RKO (cell line): ENCODE results near the gene TNIP1.

Experiments used
- DNase-seq: peaks from one replicate; pipeline ENCODE4 v3.0.0-alpha.2; 2016; ENCODE audit warnings: low spot score

TNIP1 gene

DNA sequence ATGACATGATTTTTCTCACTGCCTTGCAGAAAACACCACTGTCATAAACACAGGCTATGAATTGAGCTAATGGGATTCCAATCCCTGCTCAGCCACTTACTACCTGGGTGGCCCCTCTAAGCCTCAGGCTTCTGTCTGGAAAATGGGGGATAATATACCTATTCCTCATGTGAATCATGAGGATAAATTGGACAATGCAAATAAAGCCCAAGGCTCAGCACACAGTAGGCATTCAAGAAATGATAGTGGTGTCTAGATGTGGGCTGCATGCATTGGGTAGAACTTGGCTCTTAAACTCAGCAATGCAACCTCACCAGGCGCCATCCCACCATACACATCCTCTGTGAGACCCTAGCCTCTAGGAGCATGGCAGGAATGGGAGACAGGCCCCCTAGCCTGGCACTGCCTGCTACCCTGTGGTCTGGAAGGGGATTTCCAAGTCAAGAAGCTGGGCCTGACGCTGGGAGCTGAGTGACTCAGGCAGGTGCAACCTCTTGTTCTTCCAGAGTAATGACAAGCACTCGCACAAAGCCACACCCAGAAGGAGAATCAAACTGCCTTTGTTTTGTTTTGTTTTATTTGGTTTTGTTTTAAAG is 2.3 kb upstream of the TNIP1 start:
- DNase-seq: no peak

DNA sequence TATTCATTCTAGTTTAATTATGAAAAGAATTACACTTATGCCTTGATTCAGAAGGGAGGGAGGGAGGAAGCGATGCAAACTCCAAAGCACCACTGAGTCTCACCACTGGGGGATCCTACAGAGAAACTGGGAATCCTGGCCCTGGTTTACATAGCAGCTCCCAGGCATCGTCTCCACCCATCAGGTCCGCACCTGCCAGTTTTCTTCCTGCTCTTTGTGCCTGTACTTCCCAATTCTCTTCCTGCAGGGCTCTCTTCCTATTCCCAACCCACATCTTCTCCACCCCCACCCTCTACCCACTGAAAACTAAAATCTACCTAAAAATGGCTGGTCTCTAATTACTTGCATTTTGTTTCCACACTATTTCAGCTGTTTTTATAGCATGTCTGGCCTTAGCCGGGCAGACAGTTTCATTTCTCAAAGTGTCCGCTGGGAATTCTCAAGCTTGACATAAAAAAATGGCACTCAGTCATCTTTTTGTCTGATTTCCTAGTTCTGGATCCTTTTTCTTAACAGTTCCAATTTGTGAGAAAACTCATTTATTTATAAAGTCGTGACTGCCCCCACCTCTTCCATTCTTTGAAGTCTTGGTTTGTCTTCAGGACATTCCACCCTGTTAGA is 1.6 kb upstream of the TNIP1 start:
- DNase-seq: peak; percentile 66

DNA sequence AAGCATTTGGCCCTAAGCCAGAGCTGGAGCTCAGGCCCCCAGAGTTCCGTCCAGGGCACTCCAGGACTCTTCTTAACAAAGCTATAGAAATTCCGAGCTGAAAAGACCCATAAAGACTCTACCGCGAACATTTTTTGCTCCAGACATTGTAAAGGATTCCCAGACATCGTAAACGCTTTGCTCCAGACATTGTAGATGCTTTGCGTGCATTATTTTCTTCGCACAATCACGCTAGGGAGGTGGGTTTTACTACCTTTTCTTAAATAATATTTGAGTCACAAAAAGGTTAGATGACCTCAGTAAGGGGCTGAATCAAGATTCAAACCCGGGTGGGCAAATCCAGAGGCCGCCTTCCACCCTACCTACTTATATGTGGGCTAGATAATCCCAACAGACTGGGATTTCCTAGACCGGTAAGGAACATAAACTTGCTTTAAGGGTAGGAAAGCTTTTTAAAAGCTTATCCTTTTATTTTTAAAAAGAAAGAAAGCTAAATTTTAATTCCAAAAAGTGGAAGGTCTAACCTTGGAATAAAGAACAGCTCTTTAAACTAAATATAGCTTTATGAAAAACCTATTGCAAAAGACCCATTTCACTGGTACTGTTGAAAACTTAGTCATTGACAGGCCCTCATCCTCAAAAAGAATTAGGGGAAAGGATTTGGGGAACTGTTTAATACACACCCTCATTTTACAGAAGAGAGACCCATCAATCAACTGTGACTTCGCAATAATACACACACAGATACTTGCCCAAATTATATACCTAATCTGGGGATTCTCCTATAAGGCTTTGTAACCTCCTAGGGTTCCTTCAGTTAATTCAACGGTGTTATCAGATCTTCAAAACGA is 822 bp upstream of the TNIP1 start:
- peak; percentile 63 for DNase-seq

DNA sequence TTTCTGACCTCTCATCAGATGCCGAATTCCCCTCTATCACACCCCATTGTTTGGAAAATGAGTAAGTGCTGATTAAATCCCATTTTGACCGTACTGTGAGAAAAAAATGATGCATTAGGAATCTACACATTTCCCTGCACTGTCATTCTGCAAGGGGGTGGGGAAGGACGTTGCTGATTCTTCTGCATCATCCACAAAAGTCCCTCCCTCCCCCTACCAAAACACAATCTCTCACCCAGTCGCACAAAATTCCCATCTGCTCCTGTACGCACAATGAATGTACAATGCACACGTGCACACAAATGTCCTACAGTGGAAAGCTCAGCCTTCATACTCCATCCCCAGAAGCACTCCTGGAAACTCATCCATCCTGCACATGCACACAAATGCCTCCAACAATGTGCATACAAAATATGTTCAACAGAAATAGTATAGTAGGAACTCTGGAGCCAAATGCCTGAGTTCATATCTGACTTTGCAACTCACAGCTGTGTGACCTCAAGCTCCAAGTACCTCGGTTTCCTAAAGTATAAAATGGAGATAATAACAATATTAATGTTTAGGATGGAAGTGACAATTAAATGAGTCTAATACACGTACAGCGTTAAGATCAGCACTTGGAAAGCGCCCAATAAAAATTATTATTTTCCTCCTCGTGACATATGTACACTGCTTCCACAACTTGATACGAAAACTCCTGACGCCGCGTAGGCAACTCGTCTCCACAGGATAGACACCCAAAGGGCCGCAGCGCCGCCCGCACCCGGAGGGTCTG is 809 bp downstream of the TNIP1 start:
- peak; percentile 91 for DNase-seq

DNA sequence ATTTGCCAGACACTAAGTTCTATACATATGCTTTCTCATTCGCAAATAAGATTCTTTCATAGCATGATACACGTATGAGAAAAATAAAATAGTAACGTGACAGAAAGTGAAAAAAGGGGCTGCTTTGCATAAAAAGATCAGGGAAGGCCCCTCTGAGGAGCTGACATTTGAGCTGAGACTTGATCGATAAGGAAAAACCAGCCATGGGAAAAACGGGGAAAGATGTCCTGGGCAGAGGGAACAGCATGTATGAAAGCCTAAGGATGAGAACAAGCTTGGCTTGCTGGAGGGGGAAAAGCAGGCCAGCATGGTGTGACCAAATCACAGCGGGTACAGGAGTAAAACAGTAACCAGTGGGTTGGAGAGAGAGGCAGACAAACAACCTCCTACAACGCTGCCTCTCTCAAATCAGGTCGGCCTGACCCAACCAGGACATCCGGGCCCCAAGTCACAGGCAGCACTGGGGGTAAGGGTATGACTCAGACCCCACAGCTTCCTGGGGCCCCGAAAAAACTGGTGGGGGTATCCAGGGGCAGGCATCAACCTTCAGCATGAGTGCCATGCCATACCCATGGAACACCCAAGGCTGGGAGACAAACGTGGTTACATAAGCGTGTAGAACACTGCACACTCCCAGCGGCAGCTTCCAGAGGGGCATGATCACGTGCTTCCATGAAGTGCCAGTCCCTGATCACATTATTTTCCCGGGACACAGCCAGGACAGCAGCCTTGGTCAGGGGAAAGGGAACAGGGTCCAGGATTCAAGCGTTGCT is 2.2 kb downstream of the TNIP1 start:
- peak; percentile 46 for DNase-seq

DNA sequence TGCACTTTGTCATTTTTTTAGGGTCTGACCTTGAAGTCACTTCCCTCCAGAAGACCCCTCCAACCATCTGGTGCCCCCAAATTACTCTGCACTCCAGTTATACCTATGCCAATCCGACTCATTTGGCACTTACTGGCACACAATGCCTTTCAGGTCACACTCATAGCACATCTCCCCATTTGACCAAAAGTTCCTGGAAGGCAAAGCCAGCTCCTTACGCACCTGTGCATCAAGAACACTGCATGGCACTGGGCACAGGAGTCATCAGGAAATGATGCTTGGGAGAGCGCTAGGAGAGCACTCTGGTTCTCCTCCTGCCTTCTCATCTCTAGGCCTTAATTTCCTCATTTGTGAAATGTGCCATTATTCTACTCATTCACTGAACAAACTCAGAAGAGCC is 2.9 kb downstream of the TNIP1 start:
- DNase-seq: no peak

DNA sequence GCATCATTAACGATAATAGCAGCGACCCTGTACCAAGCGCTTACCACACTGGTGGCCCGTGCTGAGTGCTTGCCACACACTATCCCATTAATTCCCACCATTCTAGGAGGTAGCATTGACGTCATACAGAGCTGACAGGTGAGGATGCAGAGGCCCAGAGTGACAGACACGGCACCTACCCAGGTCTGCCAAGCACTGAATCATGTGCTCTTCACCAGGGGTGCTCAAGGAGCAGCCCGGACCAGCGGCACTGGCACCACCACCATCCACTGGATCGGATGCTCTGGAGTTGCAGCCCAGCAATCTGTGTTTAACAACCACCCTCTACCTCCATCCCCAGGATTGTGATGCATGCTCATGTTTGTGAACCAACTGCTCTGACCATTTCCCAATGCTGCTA is 3.4 kb downstream of the TNIP1 start:
- no peak for DNase-seq

DNA sequence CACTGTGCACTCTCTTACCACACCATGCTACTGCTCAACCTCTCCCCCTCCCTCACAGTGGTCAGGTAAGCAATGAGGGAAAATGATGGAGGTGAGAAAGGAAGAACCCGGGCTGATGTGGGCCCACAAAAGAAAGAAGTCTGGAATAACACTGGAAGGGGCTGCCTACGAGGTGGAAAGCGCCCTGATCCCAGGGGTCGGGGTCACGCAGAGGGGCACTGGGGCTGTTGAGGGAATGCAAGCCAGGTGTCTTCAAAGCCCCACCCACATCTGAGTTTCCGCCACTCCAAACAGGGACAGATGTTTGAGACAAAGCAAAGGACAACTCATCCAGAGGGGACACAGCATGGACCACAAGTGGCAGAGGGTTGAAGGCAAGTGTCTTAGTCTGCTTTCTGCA is 4.2 kb downstream of the TNIP1 start:
- no peak for DNase-seq

DNA sequence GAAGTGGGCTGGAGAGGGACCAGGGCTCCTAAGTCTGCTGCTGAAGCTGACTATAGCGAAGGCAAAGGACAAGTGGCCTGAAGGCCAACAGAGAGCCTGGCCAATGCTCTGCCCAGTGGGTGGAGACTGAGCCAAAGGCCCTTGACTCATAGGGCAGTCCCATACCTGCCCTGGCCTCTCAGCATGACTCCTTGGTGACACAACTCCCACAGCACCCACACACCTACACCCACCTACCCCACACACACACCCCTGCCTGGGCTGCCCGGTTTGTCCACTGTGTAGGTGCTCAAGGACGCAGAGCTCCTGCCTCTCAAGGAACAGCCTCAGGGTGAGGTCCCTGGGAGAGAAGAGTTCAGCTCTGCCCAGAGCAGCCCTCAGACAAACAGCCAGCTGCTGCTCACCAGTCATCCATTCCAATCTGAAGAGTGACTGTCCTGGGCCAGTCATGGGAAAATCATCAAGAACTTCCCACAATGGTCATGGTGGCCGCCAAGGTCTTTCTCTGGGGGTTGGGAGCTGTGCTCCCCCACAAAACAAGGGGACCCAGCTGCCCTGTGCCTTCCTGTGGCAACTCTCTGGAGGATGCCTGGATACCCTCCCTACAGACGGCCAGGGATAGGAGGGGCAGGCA is 5.0 kb downstream of the TNIP1 start:
- DNase-seq: peak; percentile 61

DNA sequence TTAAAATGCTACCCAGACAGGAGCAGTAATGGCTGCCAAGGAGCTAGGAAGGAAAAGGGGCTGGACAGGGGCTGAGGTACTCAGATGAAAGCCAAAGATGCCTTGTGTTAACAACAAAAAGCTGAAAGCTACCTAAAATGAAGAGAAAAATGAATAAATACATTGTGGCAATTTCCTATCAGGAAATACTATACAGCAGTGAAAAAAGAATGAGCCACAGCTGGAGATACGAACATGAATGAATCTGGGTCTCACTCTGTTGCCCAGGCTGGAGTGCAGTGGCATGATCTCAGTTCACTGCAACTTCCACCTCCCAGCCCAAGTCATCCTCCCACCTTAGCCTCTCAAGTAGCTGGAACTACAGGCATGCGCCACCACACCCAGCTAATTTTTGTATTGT is 6.3 kb downstream of the TNIP1 start:
- DNase-seq: no peak

DNA sequence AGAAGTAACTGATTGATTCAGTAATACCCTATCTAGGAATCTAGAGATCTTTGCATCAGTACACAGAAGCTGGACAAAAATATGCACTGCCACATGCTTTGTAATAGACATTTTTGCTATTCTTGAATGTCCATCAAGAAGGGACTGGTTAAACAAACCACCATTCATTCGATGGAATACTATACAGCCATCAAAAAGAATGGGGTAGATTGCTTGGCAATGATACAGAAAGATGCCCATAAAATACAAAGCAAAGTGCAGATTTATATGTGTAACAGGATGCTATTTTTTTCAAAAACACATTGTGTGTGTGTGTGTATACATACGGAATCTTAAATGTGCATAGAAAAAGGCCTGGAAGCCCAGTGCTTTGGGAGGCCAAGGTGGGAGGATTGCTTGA is 7.6 kb downstream of the TNIP1 start:
- no peak for DNase-seq

DNA sequence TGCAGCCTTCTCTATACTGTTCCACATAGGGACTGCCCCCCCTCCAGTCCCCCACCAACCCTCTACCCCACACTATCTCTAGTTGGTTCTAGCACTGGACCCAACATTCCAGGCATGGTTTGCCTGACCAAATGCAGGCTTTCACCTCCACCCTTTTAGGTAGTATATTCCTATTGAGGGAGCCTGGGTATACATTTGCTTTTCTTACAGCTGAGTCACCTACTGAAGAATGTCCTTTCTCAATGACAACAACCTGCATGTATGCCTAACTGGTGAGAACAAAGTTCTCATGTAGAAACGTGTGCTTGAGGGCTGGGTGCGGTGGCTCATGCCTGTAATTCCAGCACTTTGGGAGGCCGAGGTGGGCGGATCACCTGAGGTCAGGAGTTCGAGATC is 8.2 kb downstream of the TNIP1 start:
- peak; percentile 46 for DNase-seq

DNA sequence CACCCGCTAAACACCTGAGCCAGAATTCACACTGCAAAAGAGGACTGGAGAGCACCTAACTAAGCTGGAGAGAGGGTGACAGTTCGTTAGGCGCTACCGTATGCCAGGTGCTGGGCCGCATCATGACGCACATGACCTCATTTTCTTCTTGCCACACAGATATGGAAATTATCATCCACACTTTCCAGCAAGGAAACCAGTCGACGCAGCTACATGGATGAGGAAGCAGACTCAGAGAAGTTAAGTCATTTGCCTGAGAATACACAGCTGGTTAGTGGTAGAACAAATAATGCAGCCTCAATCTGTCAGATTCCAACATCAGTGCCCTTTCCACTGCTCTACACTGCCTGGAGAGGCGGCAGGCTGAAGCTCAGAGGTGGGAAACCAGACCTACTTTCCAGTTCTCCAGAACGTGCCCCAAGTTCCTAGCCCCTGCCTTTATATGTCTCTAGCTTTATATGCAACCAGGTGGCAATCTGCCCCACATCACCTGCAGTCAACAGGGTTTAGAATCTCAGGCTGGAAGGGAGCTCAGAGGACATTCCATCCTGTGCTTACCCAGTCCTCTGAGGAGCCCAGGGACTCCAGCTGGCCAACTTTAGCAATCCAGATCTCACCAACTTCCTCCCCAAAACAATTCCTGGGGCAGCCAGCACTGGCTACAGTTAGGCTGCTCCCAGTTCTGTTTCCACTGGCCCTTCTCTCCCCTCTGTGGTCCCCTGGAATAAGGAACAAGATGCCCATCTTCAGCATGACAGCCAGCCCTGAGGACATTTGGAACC is 8.8 kb downstream of the TNIP1 start:
- DNase-seq: no peak

DNA sequence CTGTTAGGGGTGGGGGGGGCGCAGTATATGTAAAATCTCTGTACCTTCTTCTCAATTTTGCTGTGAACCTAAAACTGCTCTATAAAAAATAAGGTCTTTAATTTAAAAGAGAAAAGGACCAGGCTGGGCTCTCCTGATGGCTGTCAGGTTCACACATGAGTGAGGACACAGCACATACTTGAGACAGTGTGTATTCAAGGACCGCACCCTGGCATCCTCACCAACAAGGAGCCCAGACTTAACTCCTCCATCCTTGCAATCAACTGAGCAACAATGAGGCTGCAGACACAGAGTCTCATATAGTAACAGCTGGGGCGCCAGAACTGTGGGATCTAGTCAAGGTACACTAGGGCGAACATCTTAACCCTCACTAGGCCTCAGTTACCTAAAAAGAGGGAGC is 9.8 kb downstream of the TNIP1 start:
- DNase-seq: no peak

DNA sequence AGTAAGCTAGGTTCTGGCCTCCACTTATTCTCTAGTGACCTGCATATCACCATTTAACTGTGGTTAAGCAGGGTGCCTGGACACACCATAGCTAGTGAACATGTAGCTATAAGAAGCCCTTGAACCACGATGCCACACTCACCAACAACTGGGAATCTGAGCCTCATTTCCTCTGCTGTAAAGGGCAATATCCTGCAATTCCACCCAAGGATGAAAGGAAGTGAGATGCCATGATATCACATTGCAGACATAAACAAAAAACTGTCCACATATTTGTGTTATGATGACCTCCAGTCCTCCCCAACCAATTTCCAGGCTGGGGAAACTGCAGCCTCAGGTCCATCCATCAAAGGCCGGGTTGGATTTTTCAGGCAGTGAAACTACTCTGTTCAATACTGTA is 10.4 kb downstream of the TNIP1 start:
- peak; percentile 78 for DNase-seq

DNA sequence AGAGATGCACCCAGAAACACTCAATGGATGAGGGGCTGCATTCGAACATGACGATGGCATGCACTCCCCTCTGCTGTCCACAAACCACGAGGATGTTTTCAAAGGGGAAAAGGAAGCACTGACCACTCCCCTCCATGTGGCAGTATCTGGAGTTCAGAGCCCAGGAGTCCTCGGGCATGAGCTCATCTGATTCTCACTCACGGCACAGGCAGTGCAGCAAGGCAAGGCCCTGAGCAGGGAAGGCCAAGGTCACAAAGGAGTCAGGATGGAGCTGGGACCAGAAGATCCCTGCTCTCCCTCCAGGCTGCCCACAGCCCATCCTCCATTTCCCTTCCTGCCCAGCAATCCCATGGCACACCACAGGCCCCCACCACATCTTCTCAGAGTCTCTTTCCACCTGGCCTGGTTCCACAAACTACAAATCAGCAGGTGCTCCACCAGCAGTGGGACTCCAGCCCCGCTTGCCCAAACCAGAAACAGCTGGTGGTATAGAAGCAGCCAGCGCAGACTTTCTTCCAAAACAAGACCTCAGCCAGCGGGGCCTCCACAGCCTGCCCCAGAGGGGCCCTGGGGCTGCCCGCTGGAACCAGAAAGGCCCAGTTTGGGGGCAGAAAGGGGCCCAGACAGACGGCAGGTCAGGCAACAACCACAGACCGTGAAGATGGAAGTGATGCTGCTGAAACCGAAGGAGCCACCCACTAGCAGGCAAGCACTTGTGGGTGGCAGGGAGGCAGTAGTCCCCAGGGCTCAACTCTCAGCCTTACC is 12.2 kb downstream of the TNIP1 start:
- no peak for DNase-seq

DNA sequence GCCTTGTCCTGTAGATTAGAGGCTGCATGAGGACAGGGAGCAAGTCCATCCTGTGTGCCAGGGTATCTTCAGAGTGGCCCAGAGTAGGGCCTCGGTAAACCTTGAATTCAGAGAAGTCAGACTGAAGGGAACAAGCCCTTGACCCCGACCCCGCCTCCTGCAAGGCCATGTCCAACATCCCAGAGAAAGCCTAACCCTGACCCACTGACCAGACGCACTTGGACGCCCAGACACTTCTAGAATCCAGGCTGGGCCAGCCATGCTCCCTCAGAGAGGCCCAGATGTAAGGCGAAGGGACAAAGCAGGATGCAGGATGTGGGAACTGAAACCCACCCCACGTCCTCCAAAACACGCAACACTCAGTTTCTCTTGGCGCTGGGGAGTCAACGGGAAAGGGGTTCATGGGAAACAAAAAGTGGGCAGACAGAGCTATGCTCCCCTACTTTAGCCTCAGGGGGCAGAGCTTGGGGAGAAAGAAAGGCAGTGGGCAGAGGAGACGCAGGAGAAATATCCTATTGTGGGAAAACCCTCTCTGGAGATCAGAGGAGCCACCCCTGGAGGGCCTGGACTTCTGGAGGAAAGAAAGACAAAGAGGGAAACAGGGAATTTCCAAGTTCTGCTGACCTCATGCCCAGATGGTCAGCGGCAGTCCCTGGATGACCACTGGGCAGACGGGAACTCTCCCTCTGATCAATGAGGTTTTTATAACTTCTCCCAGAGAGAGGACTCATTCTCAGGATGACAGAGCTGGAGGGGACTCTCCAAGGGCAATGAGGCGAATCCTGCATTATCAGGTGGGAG is 13.0 kb downstream of the TNIP1 start:
- no peak for DNase-seq

DNA sequence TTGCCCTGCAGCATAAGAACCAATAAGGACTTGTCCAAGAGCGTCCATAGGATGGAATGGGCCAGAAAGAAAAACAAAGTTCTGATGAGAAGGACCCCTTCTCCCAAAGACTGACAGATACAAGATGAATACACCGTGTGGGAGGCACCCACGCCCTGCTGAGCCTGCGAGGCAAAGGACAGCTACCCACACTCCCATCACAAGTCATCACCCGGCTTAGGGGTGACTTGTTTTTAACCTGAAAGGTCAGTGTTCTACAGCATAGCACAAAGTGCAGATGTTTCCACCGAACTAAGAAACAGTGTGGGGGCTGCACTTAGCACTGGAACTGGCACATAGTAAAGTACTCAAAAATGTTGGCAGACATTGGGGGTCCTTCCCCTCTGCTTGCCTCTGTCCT is 13.9 kb downstream of the TNIP1 start:
- DNase-seq: no peak

DNA sequence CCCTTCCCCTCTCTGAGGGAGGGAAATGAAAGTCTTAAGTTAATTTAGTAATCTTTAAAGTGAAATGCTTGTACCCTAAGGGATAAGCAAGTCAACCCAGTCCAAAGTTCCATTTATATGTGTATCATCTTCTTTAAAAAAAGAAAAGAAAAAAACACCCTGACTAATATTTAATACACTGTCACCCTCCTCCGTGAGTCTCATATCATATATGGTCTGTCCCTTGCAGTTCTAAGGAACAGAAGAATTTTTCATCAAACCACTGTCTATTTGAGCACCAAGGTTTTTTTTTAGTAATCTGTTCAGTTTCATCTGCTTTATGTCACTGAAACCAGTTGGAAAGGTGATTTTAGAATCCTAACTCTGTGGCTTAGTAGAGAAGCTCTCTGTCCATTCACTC is 15.2 kb downstream of the TNIP1 start:
- no peak for DNase-seq
